ENCODE data around the gene ETNK2.

GRCh38 chr1:204088596-204088995, 63.2 kb downstream of the ETNK2 start:
- TF ChIP-seq EZH2 (IDR thresholded peaks at IDR 0.05; ENCODE audit: insufficient read depth, poor library complexity, severe bottlenecking) = no peak
- no peak for TF ChIP-seq EZH2phosphoT487 (IDR thresholded peaks at IDR 0.05; ENCODE audit: insufficient read depth, low read depth)
